GM20000 (cell line): ENCODE measurements around the gene FIZ1.

Experiments used
- DNase-seq: peaks from one replicate; pipeline ENCODE4 v3.0.0; 2012; ENCODE audit warnings: low spot score
- CTCF ChIP-seq: IDR thresholded peaks from 2 replicates; pipeline ENCODE4 v1.5.1; 2012; ENCODE audit warnings: mild to moderate bottlenecking, control low read depth; ENCODE audit errors: extremely low read depth, missing control alignments

The FIZ1 gene

GRCh38 chr19:55552620-55553019 is 46.7 kb downstream of the FIZ1 start:
- TF ChIP-seq CTCF, result no peak
- no peak for DNase-seq

- no peak for TF ChIP-seq CTCF
- DNase-seq, result no peak
Measured at GRCh38 chr19:55552206-55552605, 47.1 kb downstream of the FIZ1 start.

- DNase-seq, result no peak
- TF ChIP-seq CTCF, result no peak
Measured at GRCh38 chr19:55550321-55550650, 49.0 kb downstream of the FIZ1 start.

DNA sequence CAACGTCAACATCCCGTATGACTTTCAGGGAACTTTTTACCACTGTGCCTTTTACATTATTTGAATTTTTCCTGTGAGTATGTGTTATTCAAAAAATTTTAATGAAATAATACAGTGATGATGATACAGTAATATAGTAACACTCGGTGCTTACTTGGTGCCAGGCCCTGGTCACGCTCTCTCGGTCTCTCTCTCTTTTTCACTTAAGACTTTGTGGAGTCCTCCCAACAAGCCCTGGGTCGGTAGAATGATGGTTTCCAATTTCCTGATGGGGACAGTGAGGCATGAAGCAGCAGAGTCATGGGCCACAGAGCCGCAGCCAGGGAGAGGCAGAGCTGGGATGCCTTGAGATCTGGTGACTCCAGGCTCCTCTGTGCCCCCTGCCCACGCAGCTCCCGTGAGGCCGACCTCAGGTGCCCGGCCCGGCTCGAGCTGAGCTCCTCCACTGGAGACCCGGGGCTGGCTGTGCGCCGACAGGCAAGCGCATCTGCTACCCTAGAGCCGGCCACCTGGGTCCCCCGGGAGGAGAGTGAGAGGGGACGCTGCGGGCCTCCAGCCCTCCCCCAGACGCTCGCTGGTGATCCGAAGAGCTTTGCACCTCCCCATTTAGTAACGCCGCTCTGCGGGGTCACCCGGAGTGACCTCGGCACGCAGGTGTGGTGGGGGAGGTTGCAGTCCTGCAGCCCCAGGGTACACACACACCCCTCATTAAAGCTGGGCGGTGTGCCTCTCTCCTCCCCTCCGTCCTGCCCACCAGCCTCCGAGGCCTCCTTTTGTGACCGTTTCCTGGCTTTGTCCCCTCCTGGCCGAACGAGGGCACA is 49.6 kb downstream of the FIZ1 start:
- no peak for DNase-seq
- TF ChIP-seq CTCF, result no peak

GRCh38 chr19:55546822-55547614 is 52.3 kb downstream of the FIZ1 start:
- no peak for TF ChIP-seq CTCF
- DNase-seq, result no peak

- TF ChIP-seq CTCF, result no peak
- DNase-seq, result no peak
Measured at GRCh38 chr19:55546011-55546410, 53.3 kb downstream of the FIZ1 start.

GRCh38 chr19:55545443-55545842 is 53.9 kb downstream of the FIZ1 start, which contains the start of gene SBK3:
TSS of gene SBK3 (minus strand) at chr19:55545543. CDS start at chr19:55545543, 0 bp downstream.
- no peak for DNase-seq
- no peak for TF ChIP-seq CTCF
